Adrenal gland (tissue), 12 donors: Measurements from ENCODE around the gene SLC10A1. TPM values are rescaled to one million over a fixed set of nuclear protein-coding genes. Genes with fewer than 3 reads are reported as not detected.

Experiments
- DNase-seq, 7 donors: peaks; one replicate each; pipeline ENCODE4 v3.0.0-alpha.2; 2019 to 2020
- H3K27ac ChIP-seq, 5 donors: fragments of 200-600 bp; sonication (generic) in 4 of 5; 1 replicate in 3 of 5; 2 replicates in 2 of 5; pipeline versions ENCODE4 v1.5.1 to v1.8.0; 2016 to 2020; ENCODE audit warnings: mild to moderate bottlenecking in 1 of 5
- H3K27me3 ChIP-seq: fragments of 200-600 bp; 2 replicates; pipeline ENCODE4 v1.8.0; 2021
- H3K36me3 ChIP-seq, 2 donors: fragments of 200-600 bp; replicated peaks in 1 of 2; 1 replicate in 1 of 2; 2 replicates in 1 of 2; pipeline versions ENCODE4 v1.5.1 to v1.8.0; 2018 to 2022
- H3K4me1 ChIP-seq, 2 donors: fragments of 200-600 bp; replicated peaks in 1 of 2; 1 replicate in 1 of 2; 2 replicates in 1 of 2; pipeline versions ENCODE4 v1.5.1 to v1.8.0; 2018 to 2021
- H3K4me3 ChIP-seq, 4 donors: fragments of 200-600 bp; sonication (generic) in 3 of 4; one replicate each; pipeline ENCODE4 v1.5.1; 2016 to 2018
- H3K9me3 ChIP-seq, 3 donors: fragments of 200-600 bp; sonication (generic) in 1 of 3; replicated peaks in 1 of 3; 1 replicate in 2 of 3; 2 replicates in 1 of 3; pipeline versions ENCODE4 v1.5.1 to v1.8.0; 2016 to 2021
- CTCF ChIP-seq, 6 experiments: fragments of 450-650 bp in 4 of 6; fragments of 200-600 bp in 2 of 6; sonication (generic) in 1 of 6; IDR thresholded peaks; 1 replicate in 5 of 6; 2 replicates in 1 of 6; pipeline versions ENCODE4 v1.5.1 to v1.8.0; 2016 to 2021; ENCODE audit warnings: antibody characterized with exemption in 6 of 6, mild to moderate bottlenecking in 2 of 6, moderate library complexity in 1 of 6
- POLR2A ChIP-seq, 2 donors: fragments of 450-650 bp; IDR thresholded peaks; one replicate each; pipeline ENCODE4 v1.6.1; 2017; ENCODE audit warnings: antibody characterized with exemption in 2 of 2, mild to moderate bottlenecking in 2 of 2, moderate library complexity in 1 of 2
- WGBS, 4 donors: extraction: QIAGEN DNeasy Blood & Tissue Kit in 2 of 4; methylation state at CpG; one replicate each; pipeline versions ENCODE4 v1.1.5 to v1.1.7; 2013 to 2017; 5-methylcytosine and 5-hydroxymethylcytosine counted together
- intact Hi-C, 2 donors: fragments of 100-400 bp; cut with DNase I; formaldehyde crosslinking; loops; one replicate each; pipeline versions ENCODE4 v1.14.1 to v1.15.0; 2022 to 2023
- polyA plus RNA-seq, 3 donors: library from polyadenylated mRNA; stranded (reverse); fragments of 200-250 nt in 2 of 3; fragments of 350-450 nt in 1 of 3; fragmentation: Illumina TruSeq in 1 of 3; extraction: RNeasy Lipid Tissue Mini Kit (QIAGEN cat#74804) in 1 of 3; gene quantifications; one replicate each; pipeline ENCODE4 v1.2.3, GENCODE V29; 2013 to 2014
- total RNA-seq, 9 donors: library from RNA; depleted of rRNA in 4 of 9; stranded (reverse); fragments of >200 nt in 4 of 9; fragments of 120-200 nt in 1 of 9; fragmentation: NEBNext Ultra II Directional in 1 of 9; extraction: Animal tissue kit (Norgen Biotek cat#: 25700) in 1 of 9; gene quantifications; one replicate each; pipeline versions ENCODE4 v1.1.0 to v1.2.4, GENCODE V29; 2013 to 2023
- donor health status: healthy with polysubstance abuse.
- donor health status: Bipolar disorder and iron deficiency.
- donor health status: DM: yes; HTN: yes; CAD: no.
- donor health status: DM: no; HTN: no; CAD: no.
- donor health status: DM: no; HTN: no; CAD: no.
- donor health status: DM: yes; HTN: yes; CAD: no.

SLC10A1 gene
- total and polyA plus RNA-seq, 12 donors: not detected

GRCh38 chr14:69803753-69804152 lies 6.7 kb upstream of the SLC10A1 start:
- Histone ChIP-seq H3K4me1 (no peaks in the 10 kb centered on the region), H3K4me3 (no peak overlapping the region), H3K36me3 (no peaks in the 10 kb centered on the region), H3K27me3 (no peaks in the 10 kb centered on the region), H3K9me3 (no peaks in the 10 kb centered on the region), H3K27ac (no peak overlapping the region)
- no peak for DNase-seq
- intact Hi-C loops: no loop called here
- TF ChIP-seq CTCF (IDR thresholded peaks at IDR 0.05) (no peak), POLR2A (IDR thresholded peaks at IDR 0.05) (no peak)

GRCh38 chr14:69798339-69798735 lies 1.3 kb upstream of the SLC10A1 start:
- no peaks in the 10 kb centered on the region for H3K27me3 ChIP-seq
- WGBS, 4 donors: 88 to 96% (median 94%) methylated on average over 4 of the region's 4 CpGs; no CpG with 5 or more reads in 1 of the 4 donors
- H3K36me3 ChIP-seq: no peaks in the 10 kb centered on the region
- TF ChIP-seq POLR2A (IDR thresholded peaks at IDR 0.05) (no peak), CTCF (IDR thresholded peaks at IDR 0.05) (no peak)
- H3K27ac ChIP-seq: no peak overlapping the region
- DNase-seq: peak in 1 of 7 donors; percentile 23
- H3K4me1 ChIP-seq: no peaks in the 10 kb centered on the region
- no peaks in the 10 kb centered on the region for H3K9me3 ChIP-seq
- no peak overlapping the region for H3K4me3 ChIP-seq
- intact Hi-C loops: no loop called here

- peak in 1 of 7 donors; percentile 30 for DNase-seq
- H3K27ac ChIP-seq: no peak overlapping the region
- no peaks in the 10 kb centered on the region for H3K4me1 ChIP-seq
- H3K27me3 ChIP-seq: no peaks in the 10 kb centered on the region
- intact Hi-C loops: no loop called here
- no peaks in the 10 kb centered on the region for H3K36me3 ChIP-seq
- H3K9me3 ChIP-seq: no peaks in the 10 kb centered on the region
- TF ChIP-seq POLR2A (IDR thresholded peaks at IDR 0.05): no peak
- TF ChIP-seq CTCF (IDR thresholded peaks at IDR 0.05): no peak
- no peak overlapping the region for H3K4me3 ChIP-seq
- WGBS, 4 donors: 83 to 93% (median 86%) methylated on average over 5 of the region's 5 CpGs
Observed at GRCh38 chr14:69797573-69798338, 715 bp upstream of the SLC10A1 start.

- Histone ChIP-seq H3K4me1 (no peaks in the 10 kb centered on the region), H3K36me3 (no peaks in the 10 kb centered on the region), H3K27me3 (no peaks in the 10 kb centered on the region), H3K4me3 (no peak overlapping the region), H3K9me3 (no peaks in the 10 kb centered on the region), H3K27ac (no peak overlapping the region)
- DNase-seq: no peak
- intact Hi-C loops: no loop called here
- no peak for TF ChIP-seq CTCF (IDR thresholded peaks at IDR 0.05)
- TF ChIP-seq POLR2A (IDR thresholded peaks at IDR 0.05): no peak
- WGBS, 4 donors: 77 to 96% (median 87%) methylated on average over 2 to 4 of the region's 4 CpGs
Observed at GRCh38 chr14:69795691-69796090, 1.4 kb downstream of the SLC10A1 start.
